A673 (cell line): ENCODE measurements around the gene FBXL22. TPM values are rescaled to one million over a fixed set of nuclear protein-coding genes. Genes with fewer than 3 reads are reported as not detected.

Experiments used
- BruUV-seq: library from RNA; stranded (reverse); fragments of 400-500 nt; replicated peaks from 2 replicates; lab custom pipeline; 2021; lab: Mats Ljungman, UMichigan
- CTCF ChIA-PET: fragments of 300-600 bp; sonication (Branson Sonifier 250); formaldehyde crosslinking; loops from one replicate; lab custom pipeline; 2022; ENCODE audit warnings: antibody characterized with exemption; lab: Charles Lee
- POLR2A ChIA-PET: fragments of 300-600 bp; sonication (Branson Sonifier 250); formaldehyde crosslinking; loops from one replicate; lab custom pipeline; 2022; ENCODE audit warnings: antibody characterized with exemption; ENCODE audit not compliant: low non-redundant PET; lab: Charles Lee
- DNase-seq: peaks from one replicate; pipeline ENCODE4 v3.0.0-alpha.2; 2015; ENCODE audit warnings: low spot score
- H3K27ac ChIP-seq: fragments of 200-600 bp; sonication (generic); 2 replicates; pipeline ENCODE4 v1.5.1; 2016; ENCODE audit warnings: mixed run types, low read depth, mild to moderate bottlenecking, mixed read lengths, antibody characterized with exemption, low read length; ENCODE audit not compliant: poor library complexity, severe bottlenecking
- H3K27me3 ChIP-seq: fragments of 200-600 bp; sonication (generic); replicated peaks from 2 replicates; pipeline ENCODE4 v1.6.1; 2017; ENCODE audit warnings: mixed run types, low read depth, mild to moderate bottlenecking, mixed read lengths, antibody characterized with exemption, low read length; ENCODE audit not compliant: insufficient read depth, poor library complexity
- H3K36me3 ChIP-seq: fragments of 200-600 bp; sonication (generic); 2 replicates; pipeline ENCODE4 v1.6.1; 2016; ENCODE audit warnings: mixed run types, mild to moderate bottlenecking, mixed read lengths, antibody characterized with exemption, low read length; ENCODE audit not compliant: insufficient read depth, poor library complexity, severe bottlenecking
- H3K4me1 ChIP-seq: fragments of 200-600 bp; sonication (generic); 2 replicates; pipeline ENCODE4 v1.6.1; 2017; ENCODE audit warnings: mixed run types, mild to moderate bottlenecking, mixed read lengths, antibody characterized with exemption, low read length; ENCODE audit not compliant: insufficient read depth, poor library complexity, severe bottlenecking
- H3K4me3 ChIP-seq: fragments of 200-600 bp; sonication (generic); 2 replicates; pipeline ENCODE4 v1.5.1; 2016; ENCODE audit warnings: low read depth, mixed run types, mild to moderate bottlenecking, mixed read lengths, low read length; ENCODE audit not compliant: poor library complexity, severe bottlenecking
- H3K9me3 ChIP-seq: fragments of 200-600 bp; sonication (generic); 2 replicates; pipeline ENCODE4 v1.6.1; 2016; ENCODE audit warnings: mixed run types, low read depth, mild to moderate bottlenecking, mixed read lengths, antibody characterized with exemption, low read length; ENCODE audit not compliant: poor library complexity, severe bottlenecking
- EZH2 ChIP-seq: fragments of 200-600 bp; sonication (generic); IDR thresholded peaks from 2 replicates; pipeline ENCODE4 v1.6.1; 2017; ENCODE audit warnings: borderline replicate concordance, low read depth, mild to moderate bottlenecking, mixed read lengths, antibody characterized with exemption, low read length; ENCODE audit not compliant: poor library complexity, severe bottlenecking
- intact Hi-C: fragments of 100-400 bp; cut with micrococcal nuclease; formaldehyde crosslinking; loops from one replicate; pipeline ENCODE4 v1.10.0; 2022; ENCODE audit not compliant: unreplicated experiment
- total RNA-seq: library from RNA; stranded (reverse); gene quantifications from 2 replicates; pipeline ENCODE4 v1.2.3, GENCODE V29; 2021
- TF ChIP-seq, protein P1 (sequence below): fragments of 300-800, 200-600 bp; sonication (generic); conservative IDR thresholded peaks from 2 replicates; pipeline ENCODE4 v1.5.1; 2017; ENCODE audit warnings: low read depth, mild to moderate bottlenecking, antibody characterized with exemption, low read length, moderate library complexity, mixed read lengths

FBXL22 gene
- total RNA-seq, 1 experiment from 2014 or later: 0.52 TPM

DNA sequence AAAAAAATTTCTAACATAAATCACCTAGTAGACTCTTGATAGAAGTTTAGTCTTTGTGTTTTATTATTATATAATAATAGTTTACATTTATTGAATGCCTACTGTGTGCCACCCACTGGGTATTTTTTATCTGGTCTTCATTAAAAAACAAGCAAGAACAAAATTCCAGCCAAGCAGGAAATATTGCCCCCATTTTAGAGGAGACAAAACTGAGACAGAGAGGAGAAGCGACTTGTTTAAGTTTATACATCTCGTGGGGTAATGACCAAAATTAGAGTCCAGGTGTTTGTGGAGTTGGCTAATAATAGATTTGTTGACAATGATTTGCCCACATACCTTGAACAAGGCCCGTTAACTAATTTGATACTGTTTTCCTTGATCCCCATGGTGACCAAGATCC lies 33.1 kb upstream of the FBXL22 start:
- no TSS peak for BruUV-seq
- no peaks in the 10 kb centered on the region for H3K27me3 ChIP-seq
- no peak overlapping the region for H3K4me3 ChIP-seq
- no peaks in the 10 kb centered on the region for H3K4me1 ChIP-seq
- peaks cover 31% of the 10 kb centered on the region for H3K36me3 ChIP-seq
- CTCF ChIA-PET: no interaction called here
- POLR2A ChIA-PET: no interaction called here
- TF ChIP-seq EZH2: no peak
- TF ChIP-seq, protein P1, sequence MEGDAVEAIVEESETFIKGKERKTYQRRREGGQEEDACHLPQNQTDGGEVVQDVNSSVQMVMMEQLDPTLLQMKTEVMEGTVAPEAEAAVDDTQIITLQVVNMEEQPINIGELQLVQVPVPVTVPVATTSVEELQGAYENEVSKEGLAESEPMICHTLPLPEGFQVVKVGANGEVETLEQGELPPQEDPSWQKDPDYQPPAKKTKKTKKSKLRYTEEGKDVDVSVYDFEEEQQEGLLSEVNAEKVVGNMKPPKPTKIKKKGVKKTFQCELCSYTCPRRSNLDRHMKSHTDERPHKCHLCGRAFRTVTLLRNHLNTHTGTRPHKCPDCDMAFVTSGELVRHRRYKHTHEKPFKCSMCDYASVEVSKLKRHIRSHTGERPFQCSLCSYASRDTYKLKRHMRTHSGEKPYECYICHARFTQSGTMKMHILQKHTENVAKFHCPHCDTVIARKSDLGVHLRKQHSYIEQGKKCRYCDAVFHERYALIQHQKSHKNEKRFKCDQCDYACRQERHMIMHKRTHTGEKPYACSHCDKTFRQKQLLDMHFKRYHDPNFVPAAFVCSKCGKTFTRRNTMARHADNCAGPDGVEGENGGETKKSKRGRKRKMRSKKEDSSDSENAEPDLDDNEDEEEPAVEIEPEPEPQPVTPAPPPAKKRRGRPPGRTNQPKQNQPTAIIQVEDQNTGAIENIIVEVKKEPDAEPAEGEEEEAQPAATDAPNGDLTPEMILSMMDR: no peak
- H3K9me3 ChIP-seq: no peaks in the 10 kb centered on the region
- intact Hi-C loops: no loop called here
- no peak overlapping the region for H3K27ac ChIP-seq
- DNase-seq: no peak

DNA sequence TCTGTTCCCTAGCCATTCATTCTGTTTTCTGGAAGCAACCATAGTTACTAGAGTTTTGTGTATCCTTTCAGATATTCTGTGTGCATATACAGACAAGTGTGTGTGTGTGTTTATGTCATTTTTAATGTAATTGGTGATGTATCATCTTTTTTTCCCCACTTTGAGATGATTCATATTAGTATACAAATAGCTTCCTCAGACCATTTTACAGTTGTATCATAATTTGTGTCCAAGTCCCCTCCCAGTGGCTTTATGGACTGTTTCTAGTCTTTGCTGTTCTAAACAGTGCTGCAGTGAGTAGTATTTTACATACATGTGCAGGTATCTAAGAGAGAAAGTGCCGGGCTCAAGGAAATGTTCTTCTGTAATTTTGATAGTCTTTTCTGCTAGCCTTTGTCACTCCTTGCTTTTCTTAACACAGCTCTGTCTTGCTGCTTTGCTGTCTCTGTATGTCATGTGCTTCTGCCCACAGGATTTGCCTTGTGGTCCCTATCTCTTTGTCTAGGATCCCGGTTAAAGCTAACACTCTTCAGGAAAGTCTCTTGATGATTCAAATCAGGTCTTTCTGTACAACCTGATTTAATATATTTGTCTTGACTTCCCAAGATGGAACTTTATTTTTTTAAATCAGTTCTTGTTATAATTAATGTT lies 31.5 kb upstream of the FBXL22 start:
- no TSS peak for BruUV-seq
- H3K27ac ChIP-seq: no peak overlapping the region
- no peak for DNase-seq

DNA sequence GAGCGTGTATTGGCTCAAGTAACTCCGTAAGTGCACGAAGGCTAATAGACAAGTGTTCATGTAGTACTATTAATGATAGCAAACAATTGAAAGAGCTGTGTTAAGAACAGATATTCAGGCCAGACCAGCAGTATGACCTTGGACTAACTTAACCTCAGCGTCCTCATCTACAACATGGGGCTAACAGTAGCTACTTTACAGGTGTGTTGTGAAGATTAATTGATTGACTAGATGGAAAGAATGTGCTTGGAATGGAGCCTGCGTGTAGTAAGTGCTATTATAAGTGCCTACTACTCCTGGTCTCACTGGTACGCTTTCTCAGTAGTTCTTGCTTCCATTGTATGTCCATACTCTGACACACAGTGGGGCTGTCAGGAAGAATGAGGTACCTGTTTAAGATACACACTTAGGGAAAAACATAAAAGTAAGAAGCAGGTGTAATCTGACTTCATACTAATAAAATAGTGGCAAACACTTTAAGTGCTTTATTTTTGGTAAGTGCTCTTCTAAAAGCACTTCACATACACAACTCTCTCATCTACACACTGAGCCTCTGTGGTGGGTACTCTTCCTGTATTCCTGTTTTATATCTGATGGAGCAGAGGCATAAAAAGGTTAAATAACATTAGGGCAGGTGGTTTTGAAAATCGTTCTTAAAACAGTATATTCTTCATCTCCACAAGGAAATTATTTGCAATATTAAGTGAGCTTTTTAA lies 24.3 kb upstream of the FBXL22 start:
- Histone ChIP-seq H3K27ac (no peak overlapping the region), H3K36me3 (peaks cover 38% of the 10 kb centered on the region), H3K27me3 (no peaks in the 10 kb centered on the region), H3K4me3 (no peak overlapping the region), H3K9me3 (no peaks in the 10 kb centered on the region), H3K4me1 (no peaks in the 10 kb centered on the region)
- no TSS peak for BruUV-seq
- ChIA-PET POLR2A (no interaction called here), CTCF (no interaction called here)
- TF ChIP-seq, protein P1: no peak
- TF ChIP-seq EZH2: no peak
- no peak for DNase-seq
- intact Hi-C loops: no loop called here

More for the DNA sequence above, 31.5 kb upstream of the FBXL22 start:
- TF ChIP-seq EZH2: no peak
- TF ChIP-seq, protein P1: no peak
- intact Hi-C loops: no loop called here
- ChIA-PET CTCF (no interaction called here), POLR2A (no interaction called here)
- no peaks in the 10 kb centered on the region for H3K27me3 ChIP-seq
- peaks cover 31% of the 10 kb centered on the region for H3K36me3 ChIP-seq
- H3K4me3 ChIP-seq: no peak overlapping the region
- H3K4me1 ChIP-seq: no peaks in the 10 kb centered on the region
- H3K9me3 ChIP-seq: no peaks in the 10 kb centered on the region
